Measurements from ENCODE around the gene CXCR2. TPM values are rescaled to one million over a fixed set of nuclear protein-coding genes. Genes with fewer than 3 reads are reported as not detected.

Gene CXCR2
- total RNA-seq, 2 experiments from 2014 or later: not detected

DNA sequence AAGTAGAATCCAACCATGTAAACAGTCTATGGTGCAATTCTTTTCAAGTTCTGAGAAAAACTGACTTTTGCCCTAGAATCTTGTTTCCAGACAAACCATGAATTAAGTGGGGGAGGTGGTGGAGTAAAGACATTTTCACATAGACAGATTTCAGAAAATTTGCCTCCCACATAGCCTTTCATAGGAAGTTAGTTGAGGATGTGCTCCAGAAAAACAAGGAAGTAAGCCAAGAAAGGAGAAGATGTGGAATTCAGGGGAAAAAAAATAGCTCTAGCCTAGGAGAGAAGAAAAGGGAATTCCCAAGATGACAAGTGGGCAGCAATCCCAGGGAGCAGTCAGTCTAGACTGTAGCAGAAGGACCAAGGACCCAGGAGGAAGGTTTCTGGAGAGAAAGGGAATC lies 39.4 kb upstream of the CXCR2 start:
- H2AFZ ChIP-seq (ENCODE audit: low read length): no peak overlapping the region
- H3K4me2 ChIP-seq (ENCODE audit: low read length): no peak overlapping the region
- H3K79me2 ChIP-seq (ENCODE audit: insufficient read depth, low read depth, low read length): no peaks in the 10 kb centered on the region
- no peaks in the 10 kb centered on the region for H3K36me3 ChIP-seq (ENCODE audit: insufficient read depth, low read length)
- H3K27ac ChIP-seq (ENCODE audit: low read depth, low read length, poor library complexity, severe bottlenecking): no peak overlapping the region
- intact Hi-C loops (cut with micrococcal nuclease; ENCODE audit: unreplicated experiment): no loop called here
- H3K4me3 ChIP-seq (ENCODE audit: low read depth, low read length, poor library complexity, severe bottlenecking): no peak overlapping the region
- no peak for TF ChIP-seq EZH2phosphoT487 (IDR thresholded peaks at IDR 0.05; ENCODE audit: borderline replicate concordance, low read depth, low read length)
- TF ChIP-seq, protein P1, sequence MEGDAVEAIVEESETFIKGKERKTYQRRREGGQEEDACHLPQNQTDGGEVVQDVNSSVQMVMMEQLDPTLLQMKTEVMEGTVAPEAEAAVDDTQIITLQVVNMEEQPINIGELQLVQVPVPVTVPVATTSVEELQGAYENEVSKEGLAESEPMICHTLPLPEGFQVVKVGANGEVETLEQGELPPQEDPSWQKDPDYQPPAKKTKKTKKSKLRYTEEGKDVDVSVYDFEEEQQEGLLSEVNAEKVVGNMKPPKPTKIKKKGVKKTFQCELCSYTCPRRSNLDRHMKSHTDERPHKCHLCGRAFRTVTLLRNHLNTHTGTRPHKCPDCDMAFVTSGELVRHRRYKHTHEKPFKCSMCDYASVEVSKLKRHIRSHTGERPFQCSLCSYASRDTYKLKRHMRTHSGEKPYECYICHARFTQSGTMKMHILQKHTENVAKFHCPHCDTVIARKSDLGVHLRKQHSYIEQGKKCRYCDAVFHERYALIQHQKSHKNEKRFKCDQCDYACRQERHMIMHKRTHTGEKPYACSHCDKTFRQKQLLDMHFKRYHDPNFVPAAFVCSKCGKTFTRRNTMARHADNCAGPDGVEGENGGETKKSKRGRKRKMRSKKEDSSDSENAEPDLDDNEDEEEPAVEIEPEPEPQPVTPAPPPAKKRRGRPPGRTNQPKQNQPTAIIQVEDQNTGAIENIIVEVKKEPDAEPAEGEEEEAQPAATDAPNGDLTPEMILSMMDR (conservative IDR thresholded peaks at IDR 0.05; ENCODE audit: low read length): no peak
- ChIA-PET CTCF (ENCODE audit: unreplicated experiment) (interaction anchor here (1.0 kb wide), 1 partner anchor 19 kb away, joined by 3 read pairs; no protein-coding TSS in a partner anchor), POLR2A (no interaction called here)
- BruUV-seq (replicated peaks): no TSS peak
- H3K9me3 ChIP-seq (ENCODE audit: low read length): 0 out of 2 replicates have a peak, but pooled peaks cover 6% of the 10 kb centered on the region
- no peak for DNase-seq (ENCODE audit: low spot score)
- no peaks in the 10 kb centered on the region for H4K20me1 ChIP-seq (ENCODE audit: insufficient read depth, low read length)
- H3K4me1 ChIP-seq (ENCODE audit: insufficient read depth, low read length, poor library complexity, severe bottlenecking): peaks cover 5% of the 10 kb centered on the region
- no peaks in the 10 kb centered on the region for H3K9me2 ChIP-seq (ENCODE audit: insufficient read depth, low read length)

DNA sequence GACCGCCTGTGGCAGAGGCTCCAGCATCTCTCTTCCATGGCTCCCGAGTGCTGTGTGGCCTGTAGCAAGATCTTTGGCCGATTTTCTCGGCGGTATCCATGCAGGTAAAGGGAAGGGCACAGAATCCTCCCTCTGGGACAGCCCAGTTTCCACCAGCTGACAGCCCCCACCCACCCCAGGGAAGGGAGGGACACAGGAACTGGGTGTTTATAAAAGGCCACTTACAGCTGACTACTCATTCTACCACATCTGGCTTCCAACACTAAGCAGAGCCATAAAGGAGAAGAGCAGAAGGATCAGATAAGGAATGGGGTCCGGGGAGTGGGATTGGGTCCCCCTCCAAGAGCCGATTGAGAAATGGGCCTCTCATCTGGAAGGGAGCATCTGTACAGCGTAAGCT lies 36.6 kb upstream of the CXCR2 start:
- Histone ChIP-seq H4K20me1 (ENCODE audit: insufficient read depth, low read length) (no peaks in the 10 kb centered on the region), H3K36me3 (ENCODE audit: insufficient read depth, low read length) (no peaks in the 10 kb centered on the region), H3K4me3 (ENCODE audit: low read depth, low read length, poor library complexity, severe bottlenecking) (no peak overlapping the region), H3K27ac (ENCODE audit: low read depth, low read length, poor library complexity, severe bottlenecking) (no peak overlapping the region), H2AFZ (ENCODE audit: low read length) (no peak overlapping the region), H3K4me2 (ENCODE audit: low read length) (no peak overlapping the region), H3K79me2 (ENCODE audit: insufficient read depth, low read depth, low read length) (no peaks in the 10 kb centered on the region), H3K9me2 (ENCODE audit: insufficient read depth, low read length) (no peaks in the 10 kb centered on the region), H3K9me3 (ENCODE audit: low read length) (0 out of 2 replicates have a peak, but pooled peaks cover 6% of the 10 kb centered on the region), H3K4me1 (ENCODE audit: insufficient read depth, low read length, poor library complexity, severe bottlenecking) (no peaks in the 10 kb centered on the region)
- intact Hi-C loops (cut with micrococcal nuclease; ENCODE audit: unreplicated experiment): no loop called here
- CTCF ChIA-PET (ENCODE audit: unreplicated experiment): no interaction called here
- POLR2A ChIA-PET: no interaction called here
- no peak for DNase-seq (ENCODE audit: low spot score)
- no TSS peak for BruUV-seq (replicated peaks)
- no peak for TF ChIP-seq EZH2phosphoT487 (IDR thresholded peaks at IDR 0.05; ENCODE audit: borderline replicate concordance, low read depth, low read length)
- TF ChIP-seq, protein P1 (conservative IDR thresholded peaks at IDR 0.05; ENCODE audit: low read length): no peak

- Histone ChIP-seq H3K36me3 (ENCODE audit: insufficient read depth, low read length) (no peaks in the 10 kb centered on the region), H3K9me2 (ENCODE audit: insufficient read depth, low read length) (no peaks in the 10 kb centered on the region), H3K4me3 (ENCODE audit: low read depth, low read length, poor library complexity, severe bottlenecking) (no peak overlapping the region), H2AFZ (ENCODE audit: low read length) (no peak overlapping the region), H3K4me1 (ENCODE audit: insufficient read depth, low read length, poor library complexity, severe bottlenecking) (no peaks in the 10 kb centered on the region), H3K4me2 (ENCODE audit: low read length) (no peak overlapping the region), H3K27ac (ENCODE audit: low read depth, low read length, poor library complexity, severe bottlenecking) (no peak overlapping the region), H4K20me1 (ENCODE audit: insufficient read depth, low read length) (no peaks in the 10 kb centered on the region), H3K9me3 (ENCODE audit: low read length) (no peaks in the 10 kb centered on the region), H3K79me2 (ENCODE audit: insufficient read depth, low read depth, low read length) (no peaks in the 10 kb centered on the region)
- DNase-seq (ENCODE audit: low spot score): no peak
- BruUV-seq (replicated peaks): no TSS peak
- CTCF ChIA-PET (ENCODE audit: unreplicated experiment): no interaction called here
- TF ChIP-seq, protein P1 (conservative IDR thresholded peaks at IDR 0.05; ENCODE audit: low read length): no peak
- no peak for TF ChIP-seq EZH2phosphoT487 (IDR thresholded peaks at IDR 0.05; ENCODE audit: borderline replicate concordance, low read depth, low read length)
- intact Hi-C loops (cut with micrococcal nuclease; ENCODE audit: unreplicated experiment): no loop called here
- POLR2A ChIA-PET: no interaction called here
These were observed 34.1 kb upstream of the CXCR2 start for GRCh38 chr2:218091746-218092145.

Measured in OCI-LY7 (cell line).